Spleen (tissue), 11 donors: ENCODE data around the gene CDC42BPA. TPM values are rescaled to one million over a fixed set of nuclear protein-coding genes. Genes with fewer than 3 reads are reported as not detected.
A peak's percentile ranks its signal among the peaks of the same experiment; 100 is the strongest.

Experiments used
- DNase-seq: peaks from one replicate; pipeline ENCODE4 v3.0.0-alpha.2; 2020
- H3K27ac ChIP-seq, 8 donors: fragments of 200-600 bp; sonication (generic) in 7 of 8; 1 replicate in 4 of 8; 2 replicates in 4 of 8; pipeline versions ENCODE4 v1.5.0 to v1.8.0; 2016 to 2021; ENCODE audit warnings: inconsistent platforms in 4 of 8, mild to moderate bottlenecking in 4 of 8, moderate library complexity in 1 of 8
- H3K27me3 ChIP-seq, 7 donors: fragments of 200-600 bp; sonication (generic) in 6 of 7; replicated peaks in 1 of 7; 1 replicate in 4 of 7; 2 replicates in 3 of 7; pipeline versions ENCODE4 v1.5.0 to v1.8.0; 2016 to 2021; ENCODE audit warnings: inconsistent platforms in 3 of 7, mild to moderate bottlenecking in 1 of 7
- H3K36me3 ChIP-seq, 6 donors: fragments of 200-600 bp; sonication (generic) in 5 of 6; 1 replicate in 4 of 6; 2 replicates in 2 of 6; pipeline versions ENCODE4 v1.5.0 to v1.8.0; 2016 to 2021; ENCODE audit warnings: inconsistent platforms in 2 of 6
- H3K4me1 ChIP-seq, 6 donors: fragments of 200-600 bp; sonication (generic) in 5 of 6; 1 replicate in 3 of 6; 2 replicates in 3 of 6; pipeline versions ENCODE4 v1.5.0 to v1.8.0; 2016 to 2021; ENCODE audit warnings: inconsistent platforms in 3 of 6
- H3K4me3 ChIP-seq, 8 donors: fragments of 200-600 bp; sonication (generic) in 7 of 8; 1 replicate in 4 of 8; 2 replicates in 4 of 8; pipeline versions ENCODE4 v1.5.0 to v1.8.0; 2016 to 2021; ENCODE audit warnings: inconsistent platforms in 4 of 8, mild to moderate bottlenecking in 4 of 8, moderate library complexity in 2 of 8
- H3K9me3 ChIP-seq, 8 donors: fragments of 200-600 bp; sonication (generic) in 7 of 8; 1 replicate in 4 of 8; 2 replicates in 4 of 8; pipeline versions ENCODE4 v1.5.0 to v1.8.0; 2016 to 2021; ENCODE audit warnings: inconsistent platforms in 4 of 8
- CTCF ChIP-seq, 11 experiments: fragments of 200-600 bp in 7 of 11; fragments of 450-650 bp in 4 of 11; sonication (generic) in 4 of 11; IDR thresholded peaks in 8 of 11; conservative IDR thresholded peaks in 3 of 11; 1 replicate in 7 of 11; 2 replicates in 4 of 11; pipeline versions ENCODE4 v1.4.0 to v1.8.0; 2016 to 2021; ENCODE audit warnings: antibody characterized with exemption in 11 of 11, inconsistent platforms in 4 of 11, mild to moderate bottlenecking in 1 of 11
- POLR2A ChIP-seq, 3 donors: fragments of 450-650 bp; IDR thresholded peaks; one replicate each; pipeline ENCODE4 v1.5.1; 2017; ENCODE audit warnings: antibody characterized with exemption in 3 of 3, mild to moderate bottlenecking in 1 of 3
- POLR2AphosphoS5 ChIP-seq, 3 donors: sonication (generic); formaldehyde crosslinking; IDR thresholded peaks; one replicate each; pipeline ENCODE4 v1.5.1; 2017; ENCODE audit warnings: antibody characterized with exemption in 3 of 3
- WGBS, 5 donors: extraction: QIAGEN DNeasy Blood & Tissue Kit in 3 of 5; methylation state at CpG; one replicate each; pipeline versions ENCODE4 v1.1.5 to v1.1.7; 2013 to 2018; 5-methylcytosine and 5-hydroxymethylcytosine counted together
- intact Hi-C: fragments of 100-400 bp; cut with DNase I; formaldehyde crosslinking; loops from one replicate; pipeline ENCODE4 v1.15.0; 2023; ENCODE audit warnings: low total_unique reads
- polyA plus RNA-seq, 3 donors: library from polyadenylated mRNA; stranded (reverse); fragments of 200-250 nt; gene quantifications; one replicate each; pipeline ENCODE4 v1.2.1, GENCODE V29; 2013
- total RNA-seq, 7 donors: library from RNA; depleted of rRNA in 3 of 7; stranded (reverse); fragments of >200 nt in 3 of 7; fragmentation: NEBNext Ultra II Directional in 4 of 7; extraction: Animal tissue kit (Norgen Biotek cat#: 25700) in 4 of 7; gene quantifications; one replicate each; pipeline versions ENCODE4 v1.1.0 to v1.2.1, GENCODE V29; 2016 to 2021
- donor health status: healthy with polysubstance abuse.
- donor health status: DM: no; HTN: no; CAD: no; lungs with moderate emphysema.
- donor health status: DM: no; HTN: no; CAD: no.
- donor health status: Bipolar disorder and iron deficiency.
- donor health status: healthy.
- donor health status: DM: no; HTN: no; CAD: no.
- donor health status: DM: yes; HTN: yes; CAD: no.

CDC42BPA gene
- total and polyA plus RNA-seq, 10 donors = 1.1 to 36.4 (median 27.6) TPM

- no peak overlapping the region for H3K4me3 ChIP-seq
- no peak overlapping the region for H3K27ac ChIP-seq
- no peaks in the 10 kb centered on the region for H3K27me3 ChIP-seq
- H3K36me3 ChIP-seq = peaks cover 0 to 97% (median 65%) of the 10 kb centered on the region in 6 donors
- H3K9me3 ChIP-seq = no peaks in the 10 kb centered on the region
- H3K4me1 ChIP-seq = peaks cover 0 to 40% (median 8%) of the 10 kb centered on the region in 6 donors
- intact Hi-C loops = no loop called here
- 93 to 96% (median 95%) methylated on average over 5 to 18 of the region's 18 CpGs for WGBS, 5 donors
- peak; percentile 71 for DNase-seq
- no peak for TF ChIP-seq POLR2A (IDR thresholded peaks at IDR 0.05)
- TF ChIP-seq POLR2AphosphoS5 (IDR thresholded peaks at IDR 0.05) = no peak
- no peak for TF ChIP-seq CTCF (IDR thresholded peaks at IDR 0.05 in 8 of 11, conservative IDR thresholded peaks at IDR 0.05 in 3 of 11)
Measured at GRCh38 chr1:226983247-226983991, 334.9 kb downstream of the CDC42BPA start.

GRCh38 chr1:226982451-226983177 is 335.7 kb downstream of the CDC42BPA start:
- 90 to 98% (median 96%) methylated on average over 23 to 31 of the region's 31 CpGs for WGBS, 5 donors
- Histone ChIP-seq H3K4me1 (peaks cover 0 to 32% (median 6%) of the 10 kb centered on the region in 6 donors), H3K4me3 (no peak overlapping the region), H3K9me3 (no peaks in the 10 kb centered on the region), H3K27me3 (no peaks in the 10 kb centered on the region), H3K27ac (no peak overlapping the region), H3K36me3 (peaks cover 0 to 100% (median 64%) of the 10 kb centered on the region in 6 donors)
- peak; percentile 73 for DNase-seq
- intact Hi-C loops = no loop called here
- TF ChIP-seq CTCF (IDR thresholded peaks at IDR 0.05 in 8 of 11, conservative IDR thresholded peaks at IDR 0.05 in 3 of 11) (no peak), POLR2A (IDR thresholded peaks at IDR 0.05) (no peak), POLR2AphosphoS5 (IDR thresholded peaks at IDR 0.05) (no peak)

- WGBS, 5 donors = 88 to 95% (median 93%) methylated on average over 6 to 18 of the region's 18 CpGs
- no peak overlapping the region for H3K27ac ChIP-seq
- DNase-seq = peak; percentile 66
- no peak overlapping the region for H3K4me3 ChIP-seq
- peaks cover 0 to 24% (median 3%) of the 10 kb centered on the region in 6 donors for H3K4me1 ChIP-seq
- intact Hi-C loops = no loop called here
- no peak for TF ChIP-seq POLR2AphosphoS5 (IDR thresholded peaks at IDR 0.05)
- TF ChIP-seq POLR2A (IDR thresholded peaks at IDR 0.05) = no peak
- no peak for TF ChIP-seq CTCF (IDR thresholded peaks at IDR 0.05 in 8 of 11, conservative IDR thresholded peaks at IDR 0.05 in 3 of 11)
- no peaks in the 10 kb centered on the region for H3K9me3 ChIP-seq
- H3K36me3 ChIP-seq = peaks cover 0 to 100% (median 59%) of the 10 kb centered on the region in 6 donors
- H3K27me3 ChIP-seq = no peaks in the 10 kb centered on the region
Measured at GRCh38 chr1:226981838-226982237, 336.5 kb downstream of the CDC42BPA start.

GRCh38 chr1:226981386-226981817 is 336.9 kb downstream of the CDC42BPA start:
- intact Hi-C loops = no loop called here
- WGBS, 5 donors = 85 to 95% (median 87%) methylated on average over 7 to 12 of the region's 12 CpGs
- Histone ChIP-seq H3K27ac (no peak overlapping the region), H3K27me3 (no peaks in the 10 kb centered on the region), H3K4me1 (peaks cover 0 to 21% (median 1%) of the 10 kb centered on the region in 6 donors), H3K9me3 (no peaks in the 10 kb centered on the region), H3K4me3 (no peak overlapping the region), H3K36me3 (peaks cover 0 to 100% (median 55%) of the 10 kb centered on the region in 6 donors)
- DNase-seq = peak; percentile 68
- TF ChIP-seq CTCF (IDR thresholded peaks at IDR 0.05 in 8 of 11, conservative IDR thresholded peaks at IDR 0.05 in 3 of 11) (no peak), POLR2A (IDR thresholded peaks at IDR 0.05) (no peak), POLR2AphosphoS5 (IDR thresholded peaks at IDR 0.05) (no peak)
